SHP77 treated with DMSO at 0.1 percent for 48 hours (cell line): ENCODE data around the gene ABCC11.
"Not testable (repeated sequence)": the region's sequence is repeated elsewhere in the genome, so short reads cannot be mapped to it uniquely, and the experiment has no call there.

Experiments
- DNase-seq: peaks from one replicate; lab custom pipeline; 2025; lab: John Stamatoyannopoulos, UW

ABCC11 gene

DNA sequence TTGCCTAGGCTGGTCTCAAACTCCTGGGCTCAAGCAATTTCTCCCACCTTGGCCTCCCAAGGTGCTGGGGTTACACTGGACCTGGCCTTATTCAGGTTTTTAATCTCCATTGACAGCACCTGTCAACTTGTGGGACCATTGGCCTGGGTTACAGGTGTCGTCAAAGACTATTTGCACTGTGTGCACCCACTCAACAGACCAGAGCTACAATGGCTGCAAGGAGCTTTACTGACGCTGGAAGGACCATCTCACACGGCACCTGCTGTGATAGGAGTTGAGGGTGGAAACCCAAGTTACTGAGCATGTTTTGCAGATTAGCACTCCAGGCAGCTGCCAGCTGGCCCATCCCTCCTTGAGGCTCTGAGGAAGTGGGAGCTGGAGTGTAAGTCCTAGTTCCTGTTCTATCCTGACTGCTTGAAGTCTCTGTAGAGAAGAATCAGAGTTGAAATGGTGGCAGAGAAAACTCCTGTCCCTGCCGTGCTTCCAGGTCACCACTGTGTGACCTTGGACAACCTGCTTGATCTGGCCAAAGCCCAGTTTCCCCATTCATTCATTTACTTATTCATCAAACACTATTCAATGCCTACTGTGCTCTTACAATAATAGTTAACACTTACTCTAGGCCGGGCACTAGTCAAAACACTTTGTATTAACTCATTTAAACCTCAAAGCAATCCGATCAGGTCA is 45.7 kb downstream of the ABCC11 start:
- DNase-seq, result no peak

DNA sequence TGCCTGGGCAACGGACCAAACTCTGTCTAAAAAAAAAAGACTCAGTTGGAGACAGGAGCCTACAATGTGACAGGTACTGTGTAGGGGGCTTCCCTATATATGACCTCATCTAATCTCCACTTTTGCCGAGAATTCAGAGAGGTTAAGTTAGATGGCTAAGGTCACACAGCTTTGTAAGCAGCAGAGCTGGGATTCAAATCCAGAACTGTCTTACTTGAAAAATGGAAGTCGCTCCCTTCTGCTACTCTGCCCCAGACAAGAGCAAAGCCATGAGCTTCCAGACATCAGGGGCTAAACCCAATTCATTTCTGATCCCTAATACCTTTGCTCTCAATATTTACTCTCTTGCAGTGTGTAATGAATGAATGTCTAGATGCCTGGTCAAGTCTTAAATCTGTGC is 50.0 kb downstream of the ABCC11 start:
- DNase-seq, result no peak

DNA sequence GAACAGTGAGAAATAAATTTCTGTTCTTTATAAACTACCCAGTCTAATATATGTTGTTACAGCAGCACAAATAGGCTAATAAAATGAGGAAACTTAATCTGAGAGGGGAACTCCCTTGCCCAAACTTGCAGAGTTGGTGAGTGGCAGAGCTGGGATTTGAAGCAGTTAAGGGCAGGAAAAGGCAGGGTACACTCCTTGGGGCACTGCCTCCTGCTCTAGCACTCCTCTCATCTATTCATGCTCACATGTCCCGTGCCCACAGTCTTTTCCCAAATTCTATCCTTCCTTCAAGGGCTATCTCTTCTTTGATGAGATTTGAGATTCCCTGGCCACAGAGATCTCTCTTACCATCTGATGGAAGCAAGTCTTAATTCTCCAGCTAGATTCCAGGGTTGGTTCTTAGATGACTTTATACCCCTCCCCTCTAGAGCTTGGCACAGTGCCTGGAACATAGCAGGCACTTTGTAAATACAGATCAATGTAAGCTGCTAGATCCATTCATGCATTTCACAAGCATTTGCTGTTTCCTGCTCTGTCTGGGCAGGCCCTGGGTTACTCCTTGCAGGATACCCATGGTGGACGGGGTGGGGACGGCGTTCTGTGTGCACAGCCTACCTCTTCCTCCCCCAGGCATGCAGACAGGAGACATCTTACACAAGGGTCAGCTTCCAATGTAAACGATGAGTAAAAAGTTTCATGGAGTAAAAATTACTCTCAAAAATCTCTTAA is 52.3 kb downstream of the ABCC11 start:
- DNase-seq, result peak; percentile 21

DNA sequence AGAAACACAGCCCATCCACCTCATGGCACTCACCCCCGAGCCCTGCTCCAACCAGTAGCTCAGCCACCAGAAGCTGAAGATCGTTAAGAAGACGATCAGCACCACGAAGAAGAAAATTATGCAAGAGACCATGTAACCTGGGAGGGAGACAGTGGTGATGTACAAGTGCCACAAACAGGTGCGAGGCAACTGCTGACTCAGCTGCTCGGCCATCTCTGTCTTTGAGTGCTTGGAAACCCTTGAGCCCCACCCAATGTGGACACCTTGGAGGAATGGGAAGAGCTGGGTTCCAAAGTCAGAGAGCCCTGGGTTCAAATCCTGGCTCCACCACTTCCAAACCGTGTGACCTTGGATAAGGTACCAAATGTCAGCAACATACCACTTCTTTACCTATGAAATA is 53.5 kb downstream of the ABCC11 start:
- DNase-seq, result no peak

DNA sequence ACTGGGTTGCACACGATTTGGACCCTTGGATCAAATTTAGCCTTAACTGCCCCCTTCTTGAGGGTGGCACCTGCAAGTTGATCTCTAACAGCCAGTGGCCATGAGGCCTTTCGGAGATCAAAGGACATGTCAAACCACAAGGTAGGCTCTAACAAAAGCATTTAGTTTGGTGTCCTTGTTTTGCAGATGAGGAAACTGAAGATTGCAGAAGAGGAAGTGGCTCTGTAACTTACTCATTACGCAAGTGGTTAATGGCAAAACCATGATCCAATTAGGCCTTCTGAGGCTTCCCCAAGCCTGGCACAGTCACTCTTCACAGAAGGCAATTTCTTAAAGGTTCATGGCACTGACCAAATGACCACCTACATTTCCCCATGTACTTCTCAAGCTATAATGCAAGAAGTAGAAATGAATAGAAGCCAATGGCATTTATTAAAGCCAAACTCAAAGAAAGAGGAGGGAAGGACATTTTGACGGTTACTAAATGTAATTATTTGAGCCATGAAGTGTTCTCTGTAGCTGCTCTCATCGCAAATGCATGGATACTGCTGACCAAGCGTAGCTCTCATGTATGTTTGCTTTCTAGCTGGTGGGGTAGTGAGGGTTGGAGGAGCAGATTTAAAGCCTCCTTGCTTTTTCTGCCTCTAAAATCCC is 58.8 kb downstream of the ABCC11 start:
- DNase-seq, result no peak

DNA sequence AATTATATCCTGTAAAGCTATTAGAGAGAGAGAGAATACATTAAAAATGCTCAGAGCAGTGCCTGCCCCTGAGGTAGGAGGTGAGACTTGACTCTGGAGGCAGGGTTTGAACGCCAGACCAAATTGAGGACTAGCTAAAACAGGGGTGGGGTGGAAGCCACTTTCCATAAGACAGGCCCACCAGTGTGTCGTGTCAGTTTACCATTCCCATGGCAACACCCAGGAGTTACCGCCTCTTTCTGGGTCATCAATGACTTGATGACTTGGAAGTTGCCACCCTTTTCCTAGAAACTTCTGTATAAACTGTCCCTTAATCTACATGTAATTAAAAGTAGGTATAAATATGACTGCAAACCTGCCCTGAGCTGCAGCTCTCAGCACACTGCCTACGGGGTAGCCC is 59.6 kb downstream of the ABCC11 start:
- DNase-seq, result no peak

DNA sequence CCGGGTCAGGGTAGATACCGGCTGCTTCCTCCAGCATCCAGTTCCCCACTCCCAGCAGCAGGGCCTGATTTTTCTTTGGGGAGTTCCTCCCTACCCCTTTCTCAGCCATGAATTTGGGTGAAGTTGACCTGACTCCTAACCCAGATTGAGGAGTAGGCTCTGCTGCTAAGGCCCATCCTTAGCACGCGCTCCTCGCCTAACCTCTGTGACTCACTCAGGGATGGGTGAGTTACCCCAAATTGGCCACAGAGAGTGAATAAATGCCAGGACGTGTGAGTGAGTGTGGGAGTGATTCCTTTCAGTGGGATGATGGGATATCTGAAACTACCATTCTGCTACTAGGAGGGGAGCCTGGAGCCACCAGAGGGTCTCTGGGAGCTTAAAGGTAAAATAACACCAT is 62.7 kb downstream of the ABCC11 start:
- DNase-seq, result no peak

DNA sequence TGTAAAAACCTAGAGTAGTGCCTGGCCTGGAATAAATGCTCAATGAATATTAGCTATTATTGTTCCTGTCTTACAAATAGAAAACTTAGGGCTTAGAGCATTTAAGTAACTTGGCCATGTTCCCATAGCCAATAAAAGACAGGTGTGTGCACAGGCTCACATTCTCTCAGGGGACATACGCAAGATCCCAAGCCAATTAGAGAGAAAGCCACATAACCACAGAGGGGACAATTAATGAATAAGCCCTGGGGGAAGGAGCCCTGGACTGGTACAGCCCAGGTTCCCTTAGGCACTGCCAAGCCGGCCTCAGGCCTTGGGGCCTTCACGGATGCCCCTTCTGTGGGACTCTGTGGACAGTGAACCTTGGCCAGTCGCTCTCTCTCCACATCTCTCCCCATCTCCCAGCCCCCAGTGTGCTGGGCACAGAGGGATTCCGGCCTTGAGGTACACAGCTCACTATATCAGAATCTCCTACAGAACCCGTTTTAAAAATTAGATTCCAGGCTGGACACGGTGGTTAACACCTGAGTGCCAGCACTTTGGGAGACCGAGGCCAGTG is 64.3 kb downstream of the ABCC11 start:
- DNase-seq, result no peak

DNA sequence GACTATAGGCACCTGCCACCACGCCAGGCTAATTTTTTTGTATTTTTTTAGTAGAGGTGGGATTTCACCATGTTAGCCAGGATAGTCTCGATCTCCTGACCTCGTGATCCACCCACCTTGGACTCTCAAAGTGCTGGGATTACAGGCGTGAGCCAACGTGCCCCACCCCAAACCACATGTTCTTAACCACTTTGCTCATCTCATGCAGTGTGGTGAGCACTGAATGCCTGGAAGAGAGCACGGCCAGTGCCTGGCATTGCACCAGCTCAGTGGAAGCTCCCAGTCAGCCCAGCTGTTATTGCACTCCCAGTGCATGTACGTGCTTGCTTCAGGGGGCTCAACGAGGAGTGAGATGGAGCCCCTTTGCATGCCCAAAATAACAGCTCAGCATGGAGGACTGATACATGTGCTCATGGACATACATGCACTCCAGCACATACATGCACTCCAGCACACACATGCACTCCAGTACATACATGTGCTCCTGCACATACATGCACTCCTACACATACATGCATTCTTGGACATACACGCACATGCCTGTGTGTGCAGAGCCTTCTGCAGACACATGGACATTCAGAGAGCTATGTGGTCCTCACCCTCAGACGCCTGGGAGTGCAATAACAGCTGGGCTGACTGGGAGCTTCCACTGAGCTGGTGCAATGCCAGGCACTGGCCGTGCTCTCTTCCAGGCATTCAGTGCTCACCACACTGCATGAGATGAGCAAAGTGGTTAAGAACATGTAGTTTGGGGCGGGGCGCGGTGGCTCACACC is 65.4 kb downstream of the ABCC11 start:
- not testable (repeated sequence) for DNase-seq

DNA sequence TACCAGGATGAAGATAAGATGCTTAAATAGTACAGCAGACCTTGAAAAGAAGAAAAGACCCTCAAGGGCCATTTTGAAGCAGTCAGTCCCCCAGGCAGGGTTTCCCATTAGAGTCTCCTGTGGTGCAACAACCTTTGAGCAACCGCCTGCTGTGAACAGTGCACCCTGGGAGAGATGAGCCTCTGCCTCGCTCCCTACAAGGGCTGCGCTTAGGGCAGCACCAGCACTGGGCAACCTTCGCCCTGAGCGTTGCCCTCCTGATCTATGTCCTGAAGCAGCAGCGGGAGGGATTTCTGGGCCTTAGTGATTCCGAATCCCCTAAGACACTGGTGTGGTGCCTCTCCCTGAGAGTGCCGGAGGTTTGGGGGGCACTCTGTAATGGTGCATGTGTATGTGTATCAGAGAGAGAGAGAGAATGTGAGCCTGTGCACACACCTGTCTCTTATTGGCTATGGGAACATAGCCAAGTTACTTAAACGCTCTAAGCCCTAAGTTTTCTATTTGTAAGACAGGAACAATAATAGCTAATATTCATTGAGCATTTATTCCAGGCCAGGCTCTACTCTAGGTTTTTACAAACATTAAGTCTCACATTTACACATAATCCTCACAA is 66.4 kb downstream of the ABCC11 start:
- no peak for DNase-seq

DNA sequence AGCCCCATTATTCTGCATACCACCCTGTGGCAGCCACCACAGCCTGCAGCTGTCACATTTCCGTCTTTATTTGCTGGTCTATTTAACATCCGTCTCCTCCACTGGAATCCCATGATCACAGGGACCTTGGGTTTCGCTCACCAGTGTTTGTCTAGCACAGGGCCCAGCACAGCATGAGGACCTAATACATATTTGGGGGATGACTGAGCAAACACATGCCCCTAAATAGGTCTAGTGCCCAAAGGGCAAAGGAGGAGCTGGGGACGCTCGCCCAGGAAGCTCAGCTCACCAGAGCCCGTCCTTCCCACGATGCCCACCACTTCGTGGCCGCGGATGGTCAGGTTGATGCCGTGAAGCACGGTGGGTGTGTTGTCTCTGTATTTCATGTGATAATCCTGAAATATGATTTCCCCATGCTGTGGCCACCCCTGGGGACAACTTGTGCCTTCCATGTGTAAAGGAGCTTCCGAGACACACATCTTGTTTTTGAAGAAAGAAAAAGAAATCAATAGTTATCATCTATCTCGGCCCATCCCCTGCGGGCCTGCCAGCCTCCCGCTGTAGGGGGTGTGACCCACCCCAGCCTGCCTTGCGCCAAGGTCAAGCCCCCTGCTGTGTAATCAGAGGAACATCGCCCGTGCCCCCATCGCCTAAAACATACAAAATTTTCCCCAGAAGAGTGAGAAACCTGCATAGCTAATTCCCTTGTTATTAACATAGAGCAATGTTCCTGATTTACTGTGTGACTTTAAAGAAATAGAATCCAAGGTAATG is 70.5 kb downstream of the ABCC11 start:
- DNase-seq, result no peak

DNA sequence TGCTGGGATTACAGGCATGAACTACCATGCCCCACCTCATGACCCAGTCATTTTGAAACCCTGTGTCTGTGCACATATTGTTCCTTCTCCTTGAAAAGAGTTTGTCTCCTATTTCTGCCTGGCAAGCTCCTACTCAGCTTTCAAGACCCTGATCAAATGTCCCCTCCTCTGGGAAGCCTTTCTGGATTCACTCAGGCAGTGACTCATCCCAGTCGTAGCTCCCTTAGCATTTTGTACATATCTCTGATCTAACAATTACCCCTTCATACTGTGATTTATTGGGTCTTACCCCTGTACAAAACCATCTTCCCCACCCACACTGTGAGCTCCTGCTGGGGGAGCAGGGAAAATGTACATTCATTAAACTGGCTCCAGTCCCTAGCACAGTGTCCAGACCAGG is 73.5 kb downstream of the ABCC11 start:
- no peak for DNase-seq

DNA sequence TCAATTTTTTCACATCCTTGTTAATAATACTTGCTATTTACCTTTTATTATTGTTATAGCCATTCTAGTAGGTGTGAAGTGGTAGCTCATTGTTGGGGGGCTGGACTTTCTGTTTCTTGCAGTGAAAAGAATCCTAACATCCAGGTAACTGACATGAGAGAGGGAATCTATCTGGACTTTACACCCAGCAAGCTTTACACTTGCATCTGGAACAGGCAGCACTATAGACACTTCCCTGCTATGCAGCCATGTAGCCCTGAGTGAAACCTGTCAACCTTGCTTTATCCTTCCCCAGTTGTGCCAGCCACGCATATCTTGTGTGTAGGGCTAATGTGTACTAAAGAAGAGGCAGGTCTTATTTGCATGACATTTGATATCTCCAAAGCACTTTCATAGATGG is 74.7 kb downstream of the ABCC11 start:
- no peak for DNase-seq

DNA sequence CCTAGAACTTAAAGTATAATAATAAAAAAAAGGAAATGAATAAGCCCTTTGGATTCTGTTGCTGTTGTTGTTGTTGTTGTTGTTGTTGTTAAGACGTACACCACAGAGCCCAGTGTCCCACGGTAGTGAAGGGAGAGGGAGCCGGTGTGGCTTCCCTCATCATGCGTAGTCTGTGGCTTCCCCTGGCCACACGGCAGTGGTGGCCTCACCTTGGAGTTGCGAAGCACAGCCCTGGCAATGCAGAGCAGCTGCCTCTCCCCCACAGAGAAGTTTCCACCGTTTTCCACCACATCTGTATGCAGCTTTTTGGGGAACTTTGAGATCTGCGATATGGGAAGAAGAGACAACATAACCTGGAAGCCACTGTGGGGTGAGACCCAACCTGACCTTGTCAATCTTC is 77.4 kb downstream of the ABCC11 start:
- DNase-seq, result no peak

DNA sequence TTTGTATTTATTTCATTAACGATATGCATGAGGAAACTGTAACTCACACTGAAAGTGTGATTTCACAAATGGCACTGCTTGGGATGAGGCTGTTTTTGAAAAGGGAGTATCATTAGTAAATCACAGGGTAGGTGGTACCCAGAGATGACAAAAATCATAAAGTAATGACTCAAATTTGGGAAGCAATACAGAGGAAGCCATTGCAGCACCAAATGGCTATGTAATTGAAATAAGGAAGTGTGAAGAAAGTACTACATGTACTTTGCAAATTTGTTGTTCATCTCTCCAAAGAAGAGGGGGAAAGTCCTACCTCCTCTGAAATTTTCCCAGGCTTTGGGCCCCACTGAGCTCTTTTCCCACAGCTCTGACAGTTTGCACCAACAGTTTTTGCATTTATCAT is 79.3 kb downstream of the ABCC11 start:
- no peak for DNase-seq

DNA sequence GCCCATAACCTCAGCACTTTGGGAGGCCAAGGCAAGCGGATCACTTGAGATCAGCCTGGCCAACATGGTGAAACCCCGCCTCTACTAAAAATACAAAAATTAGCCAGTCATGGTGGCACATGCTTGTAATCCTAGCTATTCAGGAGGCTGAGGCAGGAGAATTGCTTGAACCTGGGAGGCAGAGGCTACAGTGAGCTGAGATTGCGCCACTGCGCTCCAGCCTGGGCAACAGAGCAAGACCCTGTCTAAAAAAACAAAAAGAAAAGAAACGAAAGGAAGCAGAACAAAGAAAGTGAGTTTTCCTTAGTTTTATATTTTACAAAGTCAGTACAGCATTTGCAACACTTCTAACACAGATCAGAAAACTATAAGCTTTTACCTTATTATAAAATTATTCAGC is 80.7 kb downstream of the ABCC11 start:
- DNase-seq, result not testable (repeated sequence)

DNA sequence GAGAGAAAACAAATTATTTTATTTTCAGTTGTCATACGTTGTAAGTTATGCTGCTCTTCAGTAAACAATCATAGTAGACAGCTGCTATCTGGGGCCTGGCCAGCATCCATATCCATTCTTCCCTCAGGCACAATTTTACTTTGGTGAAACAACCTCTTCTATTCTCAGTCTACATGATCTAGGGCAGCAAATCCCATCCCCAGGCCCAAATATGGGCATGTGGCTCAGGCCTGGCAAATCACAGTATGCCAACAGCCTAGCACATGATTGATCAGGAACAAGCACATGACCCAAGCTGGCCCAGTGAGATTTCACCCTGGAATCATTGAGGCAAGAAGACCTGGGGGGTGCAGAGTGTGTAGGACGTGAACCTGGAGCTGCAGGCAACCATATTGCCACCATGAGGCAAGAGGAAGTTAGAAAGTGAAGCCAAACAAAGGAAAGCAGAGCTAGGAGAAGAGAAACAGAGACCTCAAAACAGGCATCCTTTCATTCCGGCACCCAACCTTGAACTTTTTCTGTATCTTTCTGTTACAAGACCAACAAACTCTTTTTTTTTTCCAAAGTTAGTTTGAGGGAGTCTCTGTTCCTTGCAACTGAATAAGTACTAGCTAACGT is 81.3 kb downstream of the ABCC11 start:
- no peak for DNase-seq

DNA sequence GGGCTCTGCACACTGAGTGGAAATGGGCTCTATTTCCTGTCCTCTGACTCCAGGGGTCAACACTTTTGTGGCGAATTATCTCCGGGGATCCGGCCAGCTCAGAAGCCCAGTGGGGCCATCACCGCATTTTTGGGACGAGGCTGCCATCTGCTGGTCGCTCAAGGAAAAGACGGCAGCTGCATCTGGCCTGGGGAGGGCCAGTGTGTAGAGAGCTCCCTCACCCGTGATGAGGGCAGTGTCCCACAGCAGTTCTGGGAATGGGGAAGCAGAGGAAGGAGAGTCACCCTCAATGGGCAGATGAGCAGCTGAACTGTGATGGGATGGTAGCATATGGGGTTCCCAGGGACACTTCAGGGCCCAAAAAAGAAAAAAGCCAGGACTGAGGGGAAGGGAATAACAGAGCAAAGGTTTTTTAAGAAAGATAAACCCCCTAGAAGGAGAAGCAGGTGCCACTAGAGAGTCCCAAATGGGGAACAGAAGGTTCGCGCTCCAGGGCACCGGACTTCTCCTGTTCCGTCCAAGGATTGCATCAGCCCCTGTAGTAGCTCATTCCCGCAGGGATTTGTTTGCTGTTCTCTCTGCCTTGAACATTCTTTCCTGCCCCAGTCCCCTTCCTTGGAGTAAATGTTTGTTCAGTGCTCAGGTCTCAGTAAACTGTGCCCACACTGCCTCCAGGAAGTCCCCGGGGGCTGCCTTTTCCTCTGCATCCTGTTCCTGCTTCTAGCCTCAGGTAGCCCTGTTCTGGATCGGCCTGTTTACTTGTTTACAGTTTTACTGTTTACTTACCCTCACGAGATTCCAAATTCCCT is 82.2 kb downstream of the ABCC11 start:
- peak; percentile 64 for DNase-seq

DNA sequence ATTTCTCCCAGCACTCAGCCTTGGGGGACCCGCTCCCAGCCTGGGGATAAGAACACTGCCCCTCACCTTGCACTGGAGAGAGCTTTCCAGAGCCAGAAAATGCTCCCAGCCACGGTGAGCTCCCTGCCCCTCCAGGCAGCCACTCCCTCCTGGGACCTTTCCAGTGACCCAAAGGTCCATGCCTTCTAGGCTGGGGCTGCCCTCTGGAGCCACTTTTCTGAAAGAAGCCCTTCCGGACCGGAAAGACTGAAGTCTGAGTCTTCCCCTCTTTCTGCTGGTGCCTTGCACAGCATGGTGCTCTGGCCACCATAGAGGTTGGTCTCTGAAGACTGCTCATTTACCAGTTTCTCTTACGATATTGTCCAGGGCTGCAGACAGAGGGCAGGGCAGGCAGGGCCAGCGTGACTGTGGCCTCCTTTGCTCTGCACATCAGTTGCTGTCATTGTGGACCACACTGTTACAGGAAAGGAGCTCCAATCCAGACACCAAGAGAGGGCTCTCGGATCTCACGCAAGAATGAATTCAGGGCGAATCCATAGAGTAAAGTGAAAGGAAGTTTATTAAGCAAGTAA is 84.4 kb downstream of the ABCC11 start:
- DNase-seq, result no peak
